GM21825 (cell line): ENCODE measurements around the gene OSBP2.

Experiments used
- ATAC-seq: cut with Tn5 transposase; IDR thresholded peaks from one replicate; pipeline ENCODE4 v1.9.1; 2021; ENCODE audit warnings: mild to moderate bottlenecking, moderate library complexity; ENCODE audit not compliant: unreplicated experiment

OSBP2 gene

DNA sequence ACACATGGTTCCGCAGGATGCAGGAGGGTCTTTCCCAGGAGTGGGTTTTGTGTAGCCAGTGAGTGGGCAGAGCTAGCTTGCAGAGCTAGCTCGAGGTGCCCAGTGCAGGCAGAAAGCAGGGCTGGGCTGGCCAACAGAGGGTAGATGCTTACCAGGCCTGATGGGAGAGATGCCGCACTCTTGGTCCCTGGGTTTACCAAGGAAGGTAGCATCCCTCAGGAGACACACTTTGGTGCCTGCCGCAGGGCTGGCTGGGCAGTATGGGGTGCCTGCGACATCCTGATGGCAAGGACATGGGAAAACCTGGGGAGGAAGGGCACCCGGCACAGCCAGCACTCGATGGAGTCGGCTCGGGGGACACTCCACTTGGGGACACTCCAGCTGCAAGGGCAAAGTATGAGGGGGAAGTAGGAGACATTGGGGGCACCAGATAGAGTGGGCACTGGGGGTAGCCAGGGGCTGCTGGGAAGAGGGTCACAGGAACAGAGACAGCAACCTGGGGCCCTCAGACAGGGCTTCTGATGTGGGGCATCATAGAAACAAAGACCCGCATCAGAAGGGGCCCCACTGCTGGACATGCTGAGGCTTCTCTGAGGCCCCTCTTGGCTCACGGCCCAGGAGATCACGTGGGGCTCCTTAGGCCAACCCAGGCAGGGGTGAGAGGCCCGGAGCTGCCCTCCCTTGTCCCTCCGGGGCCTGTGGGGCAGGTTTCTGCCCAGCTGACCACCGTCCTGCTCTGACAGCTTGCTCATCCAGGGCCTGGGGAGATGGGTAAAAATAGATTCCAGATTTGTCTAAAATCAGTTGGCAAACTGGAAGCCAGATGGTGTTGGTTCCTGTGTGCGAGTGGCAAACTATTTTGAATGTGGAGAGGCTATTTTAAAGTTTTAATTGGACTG is 184.1 kb downstream of the OSBP2 start:
- ATAC-seq = no peak

DNA sequence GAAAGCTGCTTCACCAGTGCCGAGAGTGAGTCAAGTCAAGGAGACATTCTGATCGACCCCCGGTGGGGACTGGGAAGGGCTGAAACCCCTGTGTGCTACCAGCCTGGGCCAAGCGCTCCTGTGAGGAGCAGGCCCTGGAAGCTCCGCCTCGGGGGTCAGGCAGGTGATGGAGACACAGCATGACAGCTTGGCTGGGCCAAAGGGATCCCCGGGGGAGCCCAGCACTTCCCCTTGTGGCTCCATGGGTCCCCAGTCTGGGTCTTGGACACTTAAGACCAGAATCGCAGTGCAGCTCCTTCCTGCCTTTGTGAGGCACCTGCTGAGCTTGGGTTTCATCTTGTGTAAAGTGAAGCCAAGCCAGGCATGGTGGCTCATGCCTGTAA is 184.7 kb downstream of the OSBP2 start:
- ATAC-seq = no peak

DNA sequence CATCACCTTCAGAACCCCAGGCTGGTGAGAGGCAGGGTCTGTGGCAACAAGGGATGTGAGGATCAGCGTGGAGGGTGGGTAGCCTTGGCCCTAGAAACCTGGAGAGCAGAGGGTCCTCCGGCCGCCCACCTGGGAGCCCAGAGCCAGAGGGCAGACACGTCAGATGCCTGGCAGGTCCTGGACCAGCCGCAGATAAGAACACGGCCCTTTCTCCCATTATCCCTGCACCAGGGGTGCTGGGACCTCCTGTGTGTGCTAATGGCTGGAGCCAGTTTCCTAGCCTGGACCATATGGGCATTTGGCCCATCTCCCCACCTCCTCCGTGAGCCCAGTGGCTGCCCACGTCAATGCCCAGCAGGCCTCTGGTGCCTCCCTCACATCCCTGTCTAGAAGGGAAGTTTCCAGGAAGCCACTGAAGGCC is 185.5 kb downstream of the OSBP2 start:
- no peak for ATAC-seq

DNA sequence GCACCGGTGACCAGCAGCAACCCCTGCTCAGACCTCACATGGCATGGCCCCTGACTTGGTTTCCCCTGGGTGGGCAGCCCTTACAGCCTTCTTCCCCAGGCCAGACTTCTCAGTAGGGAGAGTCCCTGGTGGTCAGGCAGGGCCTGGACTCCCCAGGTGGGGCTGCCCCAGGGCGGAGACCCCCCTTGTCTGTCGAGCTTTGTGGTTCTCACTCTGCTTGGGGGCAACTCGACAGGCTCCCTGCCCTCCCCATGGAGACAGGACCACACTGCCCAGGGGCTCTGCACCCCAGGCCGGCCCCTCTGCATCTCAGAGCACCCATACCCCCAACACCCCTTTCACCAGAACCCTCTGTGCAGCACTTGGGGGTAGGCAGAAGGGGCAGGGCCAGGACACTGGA is 186.2 kb downstream of the OSBP2 start:
- ATAC-seq = no peak

DNA sequence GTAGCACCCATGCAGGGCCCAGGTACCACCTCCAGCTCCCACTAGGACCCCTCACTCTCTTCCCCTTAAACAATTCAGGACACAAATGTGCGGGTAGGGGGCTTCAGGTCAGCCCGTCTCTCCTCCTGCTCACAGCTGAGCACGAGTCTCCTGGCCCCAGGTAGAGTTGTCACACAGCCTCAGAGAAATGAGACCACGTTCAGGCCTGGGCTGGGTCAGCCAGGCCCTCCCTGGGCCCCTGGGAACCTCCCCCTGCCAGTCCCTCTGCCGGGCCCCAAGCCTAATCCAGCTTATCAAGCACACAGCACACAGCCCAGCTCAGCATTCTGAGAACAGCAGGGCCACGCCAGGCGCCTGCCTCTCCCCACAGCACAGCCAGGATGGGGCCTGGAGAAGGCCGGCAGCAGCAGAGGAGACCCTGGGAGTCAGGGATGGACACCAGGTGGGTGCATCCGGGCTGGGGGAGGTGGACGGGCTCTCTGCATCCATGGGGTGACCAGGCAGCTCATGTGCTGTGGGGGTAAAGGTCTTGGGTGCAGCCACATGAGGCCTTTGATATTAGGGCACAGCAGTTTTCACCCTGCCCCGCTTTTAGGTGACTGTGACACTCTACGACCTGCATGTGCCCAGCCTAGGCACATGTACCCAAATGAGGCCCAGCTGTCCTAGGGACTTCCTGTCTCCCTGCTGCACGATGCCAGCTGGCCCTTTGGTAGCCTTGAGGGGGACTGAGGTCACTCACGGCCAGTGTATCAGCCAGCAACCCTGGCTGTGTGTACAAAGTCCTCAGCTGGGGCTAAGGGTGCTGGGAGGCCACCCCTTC is 186.9 kb downstream of the OSBP2 start:
- ATAC-seq = no peak

DNA sequence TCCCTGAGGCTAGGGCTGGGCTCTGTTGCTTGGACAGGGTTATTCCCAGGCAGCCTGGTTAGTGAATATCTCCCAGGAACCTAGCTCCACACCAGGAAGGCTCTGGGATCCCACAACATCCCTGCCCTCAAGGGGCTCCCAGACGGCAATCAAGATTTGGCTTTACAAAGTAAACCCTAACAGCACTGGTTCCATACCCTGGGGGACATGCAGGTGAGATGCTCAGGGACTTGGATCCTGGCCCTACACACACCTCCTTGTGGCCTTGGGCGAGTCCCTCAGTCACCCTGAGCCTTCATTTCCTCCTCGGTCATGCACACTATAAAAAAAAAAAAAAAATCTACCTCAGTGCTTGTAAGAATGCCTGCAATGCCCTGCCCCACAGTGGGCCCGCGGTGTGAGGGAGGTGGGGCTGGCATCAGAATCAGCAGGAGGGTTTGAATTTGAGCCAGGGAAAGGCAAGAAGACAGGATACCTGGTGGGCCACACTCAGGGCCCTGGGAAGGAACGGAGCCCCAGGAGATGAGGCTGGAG is 187.6 kb downstream of the OSBP2 start:
- no peak for ATAC-seq

DNA sequence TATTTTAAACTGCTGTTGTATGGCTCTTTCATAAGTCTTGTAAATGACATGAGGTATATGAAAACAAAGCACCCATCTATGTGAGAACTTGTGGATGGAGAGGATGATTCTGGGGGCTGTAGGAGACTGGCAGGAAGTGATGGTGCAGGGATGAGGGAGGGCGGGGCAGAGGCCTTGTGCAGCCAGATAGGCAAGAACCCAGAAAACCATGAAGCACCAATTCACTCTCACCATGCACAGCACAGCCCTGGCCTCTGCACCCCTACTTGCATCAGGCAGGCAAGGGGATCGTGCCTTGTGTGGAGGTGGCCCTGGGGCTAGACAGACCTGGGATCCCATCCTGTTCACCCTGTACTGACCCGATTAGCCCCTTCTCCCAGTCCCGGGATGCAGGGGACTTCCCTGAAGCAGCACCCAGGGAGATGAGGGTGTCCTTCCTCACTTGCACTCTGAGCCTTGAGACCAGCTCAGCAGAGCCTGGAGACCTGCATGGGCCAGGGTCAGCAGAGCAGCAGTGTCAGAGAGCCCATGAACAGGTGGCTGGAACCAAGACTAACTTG is 188.4 kb downstream of the OSBP2 start:
- ATAC-seq = no peak

DNA sequence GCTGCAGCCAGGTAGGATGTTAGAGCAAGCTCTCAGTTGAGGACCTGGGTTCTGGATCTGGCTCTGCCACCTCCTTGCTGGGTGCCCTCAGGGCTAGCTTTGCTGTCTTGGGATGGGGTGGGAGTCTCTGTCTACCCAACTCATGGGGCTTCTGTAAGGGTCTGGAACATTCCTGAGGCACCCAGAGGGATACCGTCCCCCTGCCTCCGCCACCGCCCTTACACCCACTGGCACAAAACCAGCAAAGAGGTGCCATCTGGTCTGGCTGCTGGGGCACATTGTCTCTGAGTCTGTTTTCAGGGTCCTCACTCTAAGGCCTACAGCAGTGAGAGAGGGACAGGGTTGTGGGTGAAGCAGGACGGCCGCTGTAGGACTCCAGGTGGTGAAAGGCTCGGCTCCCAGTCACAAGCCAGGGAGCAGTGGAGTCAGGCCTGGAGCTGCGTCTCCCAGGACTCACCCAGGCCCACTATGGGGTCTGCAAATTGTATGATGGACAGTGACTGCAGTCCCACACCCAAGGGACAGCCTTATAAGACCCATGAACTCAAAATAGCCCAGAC is 189.0 kb downstream of the OSBP2 start:
- no peak for ATAC-seq

DNA sequence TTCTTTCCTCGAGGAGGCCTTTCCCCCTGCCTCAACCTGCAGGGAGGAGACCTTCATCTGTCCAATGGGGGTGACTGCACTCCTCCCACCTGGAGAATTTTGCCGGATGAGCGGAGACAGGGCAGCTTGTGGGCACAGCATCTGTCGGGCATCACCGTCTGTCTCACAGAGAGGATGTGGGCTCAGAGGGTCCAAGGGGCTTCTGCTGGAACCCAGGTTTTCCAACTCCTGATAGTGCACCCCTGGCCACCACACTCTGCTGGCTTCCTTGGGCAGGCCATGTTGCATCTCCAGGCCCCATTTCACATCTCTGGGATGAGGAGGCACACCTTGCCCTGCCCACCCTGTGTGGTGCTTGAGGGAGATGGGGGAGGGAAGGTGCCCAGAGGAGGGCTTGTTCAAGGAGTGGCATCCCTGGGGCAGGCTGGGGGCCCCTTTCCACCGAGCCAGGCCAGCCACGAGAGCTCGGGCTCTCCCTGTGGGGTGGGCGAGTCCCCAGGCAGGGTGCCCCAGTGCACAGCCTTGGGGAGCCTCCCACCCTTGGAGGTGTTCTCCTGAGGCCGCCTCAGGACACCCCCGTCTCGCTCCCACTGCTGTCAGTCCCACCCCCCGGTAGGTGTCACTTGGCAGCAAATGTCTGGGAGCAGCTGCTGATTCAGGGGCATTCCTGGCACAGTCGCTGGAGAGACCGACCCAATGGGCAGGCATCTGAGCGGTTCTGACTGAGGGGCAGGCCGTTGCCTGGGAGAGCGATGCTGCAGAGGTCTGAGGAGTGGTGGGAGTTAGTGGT is 189.7 kb downstream of the OSBP2 start:
- no peak for ATAC-seq

DNA sequence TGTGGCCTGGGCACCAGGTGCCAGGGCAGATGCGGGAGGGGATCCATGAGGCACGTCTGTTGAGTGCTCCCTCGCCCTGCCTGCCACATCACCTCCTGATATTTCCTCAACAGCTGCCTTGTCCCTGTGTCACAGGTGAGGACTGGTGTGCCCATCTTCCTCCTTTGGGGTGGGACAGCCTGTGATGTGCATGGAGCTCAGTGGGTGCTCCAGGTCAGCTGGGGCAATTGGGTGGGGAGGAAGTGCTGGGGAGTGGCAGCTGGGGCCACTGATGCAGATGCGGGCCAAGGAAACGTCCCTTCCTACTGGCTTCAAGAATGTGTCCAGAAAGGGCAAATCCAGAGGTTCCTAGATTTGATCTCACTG is 190.3 kb downstream of the OSBP2 start:
- ATAC-seq = no peak

DNA sequence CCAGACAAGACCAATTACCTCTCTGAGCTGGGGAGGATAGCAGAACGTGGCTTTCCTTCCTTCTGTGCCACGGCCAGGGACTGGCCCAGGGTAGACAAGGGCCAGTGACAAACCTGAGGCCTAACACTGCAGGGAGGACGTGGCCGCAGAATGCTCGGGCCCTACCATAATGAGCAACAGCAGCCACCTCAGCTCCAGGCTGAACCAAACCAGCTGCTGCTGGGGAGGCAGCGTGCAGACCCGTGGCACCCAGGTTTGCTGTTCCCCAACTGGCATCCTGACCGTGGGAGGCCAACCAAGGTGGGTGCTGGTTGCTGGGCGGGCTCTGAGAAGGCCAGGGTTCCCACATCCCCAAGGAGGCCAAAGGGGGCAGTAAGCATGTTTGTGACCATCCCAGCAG is 190.9 kb downstream of the OSBP2 start:
- ATAC-seq = no peak

DNA sequence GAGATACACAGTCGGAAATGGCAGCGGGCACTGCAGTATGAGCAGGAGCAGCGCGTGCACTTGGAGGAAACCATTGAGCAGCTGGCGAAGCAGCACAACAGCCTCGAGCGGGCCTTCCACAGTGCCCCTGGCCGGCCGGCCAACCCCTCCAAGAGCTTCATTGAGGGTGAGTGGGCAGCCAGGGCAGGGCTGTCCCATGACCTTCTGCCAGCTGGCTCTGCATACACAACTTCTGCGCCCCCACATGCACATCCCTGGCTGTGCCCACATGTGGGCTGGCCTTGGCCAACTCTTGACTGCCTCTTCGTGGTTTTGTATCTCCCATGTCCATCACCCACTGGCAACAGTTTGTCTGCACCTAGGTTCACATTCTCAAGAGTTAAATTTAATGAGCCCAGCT is 192.8 kb downstream of the OSBP2 start:
- ATAC-seq = no peak

DNA sequence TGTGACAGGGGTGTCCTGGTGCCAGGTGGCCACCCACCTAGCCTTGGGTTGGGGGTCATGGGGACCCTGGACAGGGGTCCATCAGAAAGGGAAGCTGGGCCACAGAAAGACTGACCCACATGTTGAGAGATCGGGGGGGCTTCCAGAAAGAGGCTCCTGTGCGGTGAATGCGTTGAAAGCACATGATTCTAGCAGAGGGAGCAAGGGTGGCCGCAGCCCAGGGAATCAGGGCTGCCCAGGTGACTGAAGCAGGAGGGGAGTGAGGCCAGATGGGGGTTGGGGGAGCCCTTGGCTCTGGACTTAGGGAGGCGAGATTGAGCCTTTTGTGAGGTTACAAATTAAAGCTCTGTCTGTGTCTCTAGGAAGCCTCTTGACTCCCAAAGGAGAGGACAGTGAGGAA is 193.2 kb downstream of the OSBP2 start:
- ATAC-seq = no peak

DNA sequence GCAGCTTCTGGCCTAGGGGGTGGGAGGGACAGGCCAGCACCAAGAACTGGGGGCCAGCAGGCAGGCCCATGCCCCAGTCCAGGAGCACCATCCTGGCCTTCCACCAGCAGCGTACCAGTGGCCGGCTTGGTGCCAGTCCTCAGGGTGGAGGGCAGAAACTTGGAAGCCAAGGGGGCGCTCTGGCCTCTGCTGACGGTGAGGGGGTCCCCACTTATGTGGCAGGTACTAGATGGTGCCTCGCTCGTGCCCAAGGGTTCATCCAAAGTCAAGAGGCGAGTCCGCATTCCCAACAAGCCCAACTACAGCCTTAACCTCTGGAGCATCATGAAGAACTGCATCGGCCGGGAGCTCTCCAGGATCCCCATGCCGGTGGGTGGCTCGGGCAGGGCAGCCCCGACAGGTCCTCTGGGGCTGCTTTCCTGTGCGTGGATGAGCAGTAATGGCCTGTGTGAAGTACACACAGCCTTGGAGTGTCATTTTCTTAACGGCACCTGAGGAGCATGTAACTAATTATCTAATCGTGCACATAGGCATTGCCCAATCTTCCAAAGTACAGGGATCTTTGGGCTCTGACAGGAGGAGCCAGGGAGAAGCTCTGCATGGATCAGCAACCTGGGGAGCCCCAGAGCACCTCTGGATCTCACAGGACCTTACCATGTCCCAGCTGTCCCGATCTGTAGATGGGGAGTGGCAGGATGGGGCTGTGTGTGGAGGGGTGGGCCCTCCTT is 194.8 kb downstream of the OSBP2 start:
- ATAC-seq = no peak

DNA sequence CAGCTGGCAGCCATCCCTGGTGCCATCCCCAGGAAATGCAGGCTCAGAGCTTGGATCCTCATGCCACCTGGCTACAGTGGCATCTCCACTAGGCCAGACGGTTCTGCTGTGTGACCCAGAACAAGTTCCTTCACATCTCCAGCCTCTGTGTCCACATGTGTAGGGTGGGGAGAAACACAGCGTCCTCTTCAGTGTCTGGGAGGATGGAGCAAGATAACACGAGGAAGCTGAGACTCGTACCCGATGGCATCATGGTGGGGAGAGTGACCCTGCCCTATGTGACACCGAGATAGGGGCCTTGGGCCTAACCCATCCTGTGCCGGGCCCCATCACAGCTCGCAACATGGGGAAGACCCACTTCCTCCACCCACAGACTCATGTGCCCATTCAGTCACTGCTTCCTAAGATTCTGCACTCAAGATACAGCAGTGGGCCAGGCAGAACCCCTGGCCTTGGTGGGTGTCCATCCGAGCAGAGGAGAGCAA is 195.4 kb downstream of the OSBP2 start:
- no peak for ATAC-seq

DNA sequence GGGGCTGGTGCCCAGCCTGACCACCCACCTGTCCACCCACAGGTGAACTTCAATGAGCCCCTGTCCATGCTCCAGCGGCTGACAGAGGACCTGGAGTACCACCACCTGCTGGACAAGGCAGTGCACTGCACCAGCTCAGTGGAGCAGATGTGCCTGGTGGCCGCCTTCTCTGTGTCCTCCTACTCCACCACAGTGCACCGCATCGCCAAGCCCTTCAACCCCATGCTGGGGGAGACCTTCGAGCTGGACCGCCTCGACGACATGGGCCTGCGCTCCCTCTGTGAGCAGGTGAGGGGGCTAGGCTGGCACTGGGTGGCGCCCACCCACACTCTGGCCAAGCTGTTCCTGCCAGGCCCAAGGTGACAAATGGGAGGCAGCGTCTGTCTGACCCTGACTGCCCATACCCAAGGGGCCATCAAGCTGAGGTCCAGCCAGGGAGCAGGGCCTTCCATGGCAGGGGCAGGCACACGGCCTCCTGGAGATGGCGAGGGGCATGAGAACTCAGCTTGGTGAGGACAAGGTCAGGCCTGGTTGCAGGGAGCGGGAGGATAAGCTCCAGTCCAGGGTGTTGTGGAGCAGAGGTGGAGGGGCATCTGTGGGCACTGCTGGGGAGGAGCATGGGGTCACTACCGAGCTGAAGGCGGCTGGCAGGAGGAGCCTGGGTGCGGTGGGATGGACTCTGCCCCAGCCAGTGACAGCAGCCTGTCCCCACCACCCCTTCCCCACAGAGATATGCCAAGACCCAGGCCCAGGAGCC is 196.2 kb downstream of the OSBP2 start:
- no peak for ATAC-seq

DNA sequence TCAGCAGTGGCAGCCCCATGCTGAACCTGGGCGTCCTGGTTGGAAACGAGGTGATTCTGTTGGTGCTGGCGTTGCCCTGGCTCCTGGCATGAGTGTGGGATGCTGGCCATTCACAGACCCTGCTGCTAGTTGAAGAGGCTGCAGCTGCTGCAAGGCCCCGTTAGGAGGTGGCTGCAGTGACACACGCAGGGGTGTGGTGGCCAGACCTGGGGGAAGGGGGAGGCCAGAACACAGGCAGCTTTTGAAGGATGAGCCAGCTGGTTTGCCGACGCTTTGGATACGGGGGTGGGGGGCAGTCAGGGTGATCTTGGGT is 196.7 kb downstream of the OSBP2 start:
- ATAC-seq = no peak

DNA sequence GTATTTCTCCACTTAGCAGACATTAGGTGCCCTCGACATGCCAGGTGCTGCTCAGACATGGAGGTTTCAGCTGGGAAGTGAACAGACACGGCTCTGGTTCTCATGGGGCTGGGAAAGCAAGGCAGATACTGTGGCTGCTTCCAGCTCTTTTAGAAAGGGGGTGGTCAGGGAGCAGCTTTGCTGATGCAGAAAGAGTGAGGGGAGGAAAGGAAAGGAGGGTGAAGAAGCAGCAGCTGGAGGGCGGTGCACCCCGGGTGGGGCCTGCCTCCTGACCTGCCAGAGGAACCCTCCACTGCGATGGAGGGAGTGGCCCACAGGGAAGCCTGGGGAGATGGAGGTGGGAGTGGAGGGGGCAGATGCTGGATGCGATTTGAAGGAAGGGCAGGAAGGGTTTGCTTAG is 197.1 kb downstream of the OSBP2 start:
- ATAC-seq = no peak

DNA sequence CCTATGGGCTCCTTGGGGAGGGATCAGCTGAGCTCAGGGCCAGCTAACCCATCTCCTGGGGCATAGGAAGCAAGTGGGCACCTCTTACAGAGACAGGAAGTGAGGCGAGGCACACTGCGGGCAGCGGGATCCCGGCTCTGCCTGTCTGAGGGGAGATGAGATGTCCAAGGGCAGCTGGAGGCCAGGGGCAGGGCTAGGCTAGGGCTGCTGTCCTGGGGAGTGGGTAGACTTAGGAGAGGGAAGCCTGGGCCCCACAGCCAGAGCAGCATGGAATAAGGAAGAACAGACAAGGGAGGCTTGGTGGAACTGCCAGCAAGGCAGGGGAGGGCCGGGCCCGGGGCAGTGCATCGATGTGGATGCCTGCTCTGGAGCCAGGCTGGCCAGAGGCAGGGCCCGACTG is 197.6 kb downstream of the OSBP2 start:
- no peak for ATAC-seq
